DND-41 (cell line): ENCODE results near the gene HDDC3.

Experiments used
- ATAC-seq: fragments of 200-7000 bp; cut with Tn5 transposase; 3 replicates; pipeline ENCODE4 v1.9.1; 2021; ENCODE audit warnings: low read depth; ENCODE audit not compliant: insufficient read depth
- DNase-seq: peaks from one replicate; pipeline ENCODE4 v3.0.0-alpha.2; 2020
- H2AFZ ChIP-seq: 2 replicates; pipeline ENCODE4 v1.6.0; 2012; ENCODE audit warnings: low read depth, low read length
- H3K27ac ChIP-seq: 2 replicates; pipeline ENCODE4 v1.5.1; 2012; ENCODE audit warnings: low read length, inconsistent platforms
- H3K27me3 ChIP-seq: fragments of 200-600 bp; sonication (generic); 2 replicates; pipeline ENCODE4 v1.6.0; 2012; ENCODE audit warnings: low read length, mild to moderate bottlenecking, inconsistent platforms; ENCODE audit not compliant: insufficient read depth, poor library complexity
- H3K36me3 ChIP-seq: 2 replicates; pipeline ENCODE4 v1.5.1; 2012; ENCODE audit warnings: low read length, inconsistent platforms; ENCODE audit not compliant: insufficient read depth
- H3K4me1 ChIP-seq: 2 replicates; pipeline ENCODE4 v1.5.1; 2012; ENCODE audit warnings: mild to moderate bottlenecking, low read length; ENCODE audit not compliant: insufficient read depth
- H3K4me2 ChIP-seq: 2 replicates; pipeline ENCODE4 v1.6.0; 2012; ENCODE audit warnings: mild to moderate bottlenecking, moderate library complexity, low read length, inconsistent platforms; ENCODE audit not compliant: insufficient read depth
- H3K4me3 ChIP-seq, 2 experiments: fragments of 200-600 bp in 1 of 2; shearing (Covaris generic) in 1 of 2; 2 replicates each; pipeline ENCODE4 v1.5.1; 2012 to 2016; ENCODE audit warnings: inconsistent platforms in 2 of 2, low read length in 2 of 2, mild to moderate bottlenecking in 2 of 2, low read depth in 1 of 2, moderate library complexity in 1 of 2
- H3K79me2 ChIP-seq: 2 replicates; pipeline ENCODE4 v1.6.0; 2012; ENCODE audit warnings: low read length, inconsistent platforms; ENCODE audit not compliant: insufficient read depth
- H3K9ac ChIP-seq: 2 replicates; pipeline ENCODE4 v1.6.0; 2012; ENCODE audit warnings: low read depth, mild to moderate bottlenecking, inconsistent platforms, low read length, moderate library complexity
- H3K9me3 ChIP-seq: 2 replicates; pipeline ENCODE4 v1.5.1; 2012; ENCODE audit warnings: low read length, moderate library complexity, mild to moderate bottlenecking, inconsistent platforms; ENCODE audit not compliant: insufficient read depth, severe bottlenecking
- H4K20me1 ChIP-seq: 2 replicates; pipeline ENCODE4 v1.6.0; 2012; ENCODE audit warnings: low read length; ENCODE audit not compliant: insufficient read depth
- CTCF ChIP-seq: IDR thresholded peaks from 2 replicates; pipeline ENCODE4 v1.5.1; 2012; ENCODE audit warnings: borderline replicate concordance, low read length, moderate library complexity, mild to moderate bottlenecking; ENCODE audit not compliant: poor library complexity, severe bottlenecking; ENCODE audit errors: extremely low read depth
- EZH2 ChIP-seq: IDR thresholded peaks from 3 replicates; pipeline ENCODE4 v1.6.1; 2012; ENCODE audit warnings: borderline replicate concordance, low read depth, mild to moderate bottlenecking, moderate library complexity, low read length, inconsistent platforms; ENCODE audit not compliant: severe bottlenecking

HDDC3 gene

GRCh38 chr15:90931828-90932659 is at the start of gene HDDC3:
Gene HDDC3, minus strand, starts transcription at chr15:90932549. Its CDS starts 9 bp downstream, at chr15:90932540.
- DNase-seq: peak; percentile 84
- H3K27me3 ChIP-seq: no peaks in the 10 kb centered on the region
- H3K27ac ChIP-seq: peak within 1 kb of the TSS; percentile 83
- TF ChIP-seq CTCF (peak; percentile 87), EZH2 (no peak)
- peaks cover 40% of the 10 kb centered on the region for H3K79me2 ChIP-seq
- ATAC-seq: peak; percentile 58
- peaks cover 67% of the 10 kb centered on the region for H3K4me1 ChIP-seq
- H3K36me3 ChIP-seq: peaks cover 10% of the 10 kb centered on the region; the same call in 1 of the 2 replicates
- no peaks in the 10 kb centered on the region for H3K9me3 ChIP-seq
- no peaks in the 10 kb centered on the region for H4K20me1 ChIP-seq
- peak within 1 kb of the TSS; percentile 36 to 78; a peak in 3 of 4 replicates for H3K4me3 ChIP-seq
- peak within 1 kb of the TSS; percentile 82 for H3K4me2 ChIP-seq
- peak within 1 kb of the TSS; percentile 80 for H2AFZ ChIP-seq
- H3K9ac ChIP-seq: peak within 1 kb of the TSS; percentile 68

GRCh38 chr15:90982135-90982534 is 49.8 kb upstream of the HDDC3 start:
- DNase-seq: no peak
- H3K79me2 ChIP-seq: peaks cover 50% of the 10 kb centered on the region

GRCh38 chr15:90981681-90982080 is 49.3 kb upstream of the HDDC3 start:
- H3K27ac ChIP-seq: no peak overlapping the region
- DNase-seq (no peak), ATAC-seq (no peak)
- peaks cover 46% of the 10 kb centered on the region for H3K79me2 ChIP-seq
- no peak overlapping the region for H3K4me2 ChIP-seq
- no peak overlapping the region for H3K9ac ChIP-seq
- no peaks in the 10 kb centered on the region for H3K4me1 ChIP-seq
- no peak overlapping the region for H2AFZ ChIP-seq
- H3K9me3 ChIP-seq: no peaks in the 10 kb centered on the region
- TF ChIP-seq EZH2: no peak
- TF ChIP-seq CTCF: no peak
- H3K27me3 ChIP-seq: no peaks in the 10 kb centered on the region
- H3K4me3 ChIP-seq: no peak overlapping the region
- peaks cover 87% of the 10 kb centered on the region for H3K36me3 ChIP-seq
- peaks cover 18% of the 10 kb centered on the region for H4K20me1 ChIP-seq

More at GRCh38 chr15:90982135-90982534, 49.8 kb upstream of the HDDC3 start:
- Histone ChIP-seq H3K9me3 (no peaks in the 10 kb centered on the region), H3K4me2 (no peak overlapping the region), H3K36me3 (peaks cover 86% of the 10 kb centered on the region), H2AFZ (no peak overlapping the region), H3K4me3 (no peak overlapping the region), H3K9ac (no peak overlapping the region), H3K27me3 (no peaks in the 10 kb centered on the region), H4K20me1 (peaks cover 23% of the 10 kb centered on the region), H3K27ac (no peak overlapping the region), H3K4me1 (no peaks in the 10 kb centered on the region)
- ATAC-seq: no peak
- TF ChIP-seq CTCF: no peak
- TF ChIP-seq EZH2: no peak
